Neural progenitor cell (in vitro differentiated cells): ENCODE data around the gene C19orf81. TPM values are rescaled to one million over a fixed set of nuclear protein-coding genes. Genes with fewer than 3 reads are reported as not detected.

Source experiments
- DNase-seq: peaks from one replicate; pipeline ENCODE4 v3.0.0-alpha.2; 2016; ENCODE audit warnings: low spot score
- H2AFZ ChIP-seq: fragments of 200-600 bp; sonication (generic); replicated peaks from 2 replicates; pipeline ENCODE4 v1.6.1; 2016; ENCODE audit warnings: antibody characterized with exemption
- H3F3A ChIP-seq: fragments of 200-600 bp; sonication (generic); 2 replicates; pipeline ENCODE4 v1.6.1; 2016; ENCODE audit warnings: antibody characterized with exemption, low read depth
- H3K27ac ChIP-seq: fragments of 200-600 bp; sonication (generic); 2 replicates; pipeline ENCODE4 v1.5.1; 2016; ENCODE audit warnings: mild to moderate bottlenecking
- H3K27me3 ChIP-seq: fragments of 200-600 bp; sonication (generic); 2 replicates; pipeline ENCODE4 v1.6.1; 2016; ENCODE audit warnings: mild to moderate bottlenecking, moderate library complexity
- H3K36me3 ChIP-seq: fragments of 200-600 bp; sonication (generic); 2 replicates; pipeline ENCODE4 v1.5.1; 2016
- H3K4me1 ChIP-seq: fragments of 200-600 bp; sonication (generic); 2 replicates; pipeline ENCODE4 v1.6.1; 2016; ENCODE audit warnings: mixed run types
- H3K4me2 ChIP-seq: fragments of 200-600 bp; sonication (generic); 2 replicates; pipeline ENCODE4 v1.6.1; 2016
- H3K4me3 ChIP-seq: fragments of 200-600 bp; sonication (generic); 2 replicates; pipeline ENCODE4 v1.5.1; 2016
- H3K79me2 ChIP-seq: fragments of 200-600 bp; sonication (generic); 2 replicates; pipeline ENCODE4 v1.6.1; 2016; ENCODE audit warnings: low read depth
- H3K9ac ChIP-seq: fragments of 200-600 bp; sonication (generic); 2 replicates; pipeline ENCODE4 v1.6.1; 2016
- H3K9me3 ChIP-seq: fragments of 200-600 bp; sonication (generic); 2 replicates; pipeline ENCODE4 v1.5.1; 2016; ENCODE audit warnings: low read depth
- H4K20me1 ChIP-seq: fragments of 200-600 bp; sonication (generic); 2 replicates; pipeline ENCODE4 v1.6.1; 2016; ENCODE audit warnings: low read depth
- H3K27ac Mint-ChIP-seq: 3 replicates; pipeline ENCODE4 v1.8.0; 2021; ENCODE audit warnings: mixed read lengths
- H3K27me3 Mint-ChIP-seq: 2 replicates; pipeline ENCODE4 v1.8.0; 2022; ENCODE audit warnings: low read depth, mild to moderate bottlenecking, inconsistent platforms, moderate library complexity, mixed read lengths; ENCODE audit not compliant: insufficient read depth
- H3K36me3 Mint-ChIP-seq: 3 replicates; pipeline ENCODE4 v1.8.0; 2021; ENCODE audit warnings: mixed read lengths
- H3K4me1 Mint-ChIP-seq: 3 replicates; pipeline ENCODE4 v1.8.0; 2021; ENCODE audit warnings: mixed read lengths
- H3K4me3 Mint-ChIP-seq: 3 replicates; pipeline ENCODE4 v1.8.0; 2021; ENCODE audit warnings: mild to moderate bottlenecking, moderate library complexity, mixed read lengths
- H3K9me3 Mint-ChIP-seq: 3 replicates; pipeline ENCODE4 v1.8.0; 2020; ENCODE audit warnings: mixed read lengths
- CTCF ChIP-seq: fragments of 200-600 bp; sonication (generic); IDR thresholded peaks from 2 replicates; pipeline ENCODE4 v1.5.1; 2017; ENCODE audit warnings: antibody characterized with exemption, mild to moderate bottlenecking
- EZH2 ChIP-seq: fragments of 200-600 bp; sonication (generic); IDR thresholded peaks from 2 replicates; pipeline ENCODE4 v1.6.1; 2017; ENCODE audit warnings: antibody characterized with exemption, mild to moderate bottlenecking, moderate library complexity
- EZH2phosphoT487 ChIP-seq: fragments of 200-600 bp; sonication (generic); IDR thresholded peaks from 2 replicates; pipeline ENCODE4 v1.6.1; 2017; ENCODE audit warnings: antibody characterized with exemption
- total RNA-seq: library from RNA; depleted of rRNA; stranded (reverse); fragments of >200 nt; gene quantifications from 2 replicates; pipeline ENCODE4 v1.2.3, GENCODE V29; 2015; ENCODE audit warnings: low replicate concordance

The C19orf81 gene
- total RNA-seq, 1 donor from 2014 or later: 1.3 TPM

DNA sequence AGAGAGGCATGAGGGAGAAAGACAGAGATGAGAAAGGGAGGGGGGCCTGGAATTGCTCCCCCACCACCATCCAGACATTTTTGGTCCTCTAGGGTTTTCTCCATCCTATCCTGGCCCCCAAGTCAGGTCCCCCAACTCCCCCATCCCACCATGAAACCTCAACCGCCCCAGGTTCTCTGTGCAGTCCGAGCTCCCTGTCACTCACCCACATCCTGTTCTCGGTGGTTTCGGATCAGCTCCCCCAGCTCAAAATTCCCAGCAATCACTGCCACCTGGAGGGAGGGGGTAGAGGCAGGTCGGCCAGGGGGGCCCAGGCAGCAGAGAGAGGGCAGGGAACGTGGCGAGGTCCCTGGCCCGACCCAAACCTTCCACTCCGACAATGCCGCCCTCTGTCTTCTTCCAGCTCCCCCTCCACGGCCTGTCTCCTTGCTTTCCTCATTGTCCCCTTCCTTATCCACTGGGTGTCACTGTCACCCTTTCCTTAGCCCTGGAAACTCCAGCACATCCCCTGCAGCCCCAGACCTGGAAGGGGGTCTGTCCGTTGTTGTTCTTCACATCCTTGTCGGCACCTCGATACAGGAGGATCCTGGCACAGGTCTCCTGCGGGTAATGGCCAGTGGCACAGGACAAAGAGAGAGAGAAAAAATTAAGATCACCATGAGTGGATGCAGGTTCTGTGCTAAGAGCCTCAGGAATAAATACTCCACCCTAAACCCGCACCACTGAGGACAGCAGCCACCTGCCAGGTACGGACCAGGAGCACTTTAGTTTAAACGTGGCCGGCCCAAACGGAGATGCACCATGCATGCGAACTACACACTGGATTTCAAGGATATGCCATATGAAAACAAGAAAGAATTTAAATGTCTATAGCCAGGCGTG lies 54.9 kb downstream of the C19orf81 start:
- Histone ChIP-seq H3F3A (no peaks in the 10 kb centered on the region), H3K27me3 (peaks cover 65% of the 10 kb centered on the region), H3K4me3 (no peak overlapping the region), H3K79me2 (no peaks in the 10 kb centered on the region), H3K4me2 (no peak overlapping the region), H3K9ac (no peak overlapping the region), H3K27ac (no peak overlapping the region), H3K4me1 (no peaks in the 10 kb centered on the region), H3K36me3 (no peaks in the 10 kb centered on the region), H2AFZ (no peak overlapping the region), H4K20me1 (no peaks in the 10 kb centered on the region), H3K9me3 (no peaks in the 10 kb centered on the region)
- TF ChIP-seq CTCF (peak; percentile 50), EZH2 (no peak)
- peaks cover 3% of the 10 kb centered on the region for H3K27me3 Mint-ChIP-seq
- H3K27ac Mint-ChIP-seq: no peak overlapping the region
- H3K4me1 Mint-ChIP-seq: peaks cover 7% of the 10 kb centered on the region
- no peaks in the 10 kb centered on the region for H3K9me3 Mint-ChIP-seq
- peak; percentile 58 for DNase-seq
- peaks cover 9% of the 10 kb centered on the region for H3K36me3 Mint-ChIP-seq
- H3K4me3 Mint-ChIP-seq: no peak overlapping the region

DNA sequence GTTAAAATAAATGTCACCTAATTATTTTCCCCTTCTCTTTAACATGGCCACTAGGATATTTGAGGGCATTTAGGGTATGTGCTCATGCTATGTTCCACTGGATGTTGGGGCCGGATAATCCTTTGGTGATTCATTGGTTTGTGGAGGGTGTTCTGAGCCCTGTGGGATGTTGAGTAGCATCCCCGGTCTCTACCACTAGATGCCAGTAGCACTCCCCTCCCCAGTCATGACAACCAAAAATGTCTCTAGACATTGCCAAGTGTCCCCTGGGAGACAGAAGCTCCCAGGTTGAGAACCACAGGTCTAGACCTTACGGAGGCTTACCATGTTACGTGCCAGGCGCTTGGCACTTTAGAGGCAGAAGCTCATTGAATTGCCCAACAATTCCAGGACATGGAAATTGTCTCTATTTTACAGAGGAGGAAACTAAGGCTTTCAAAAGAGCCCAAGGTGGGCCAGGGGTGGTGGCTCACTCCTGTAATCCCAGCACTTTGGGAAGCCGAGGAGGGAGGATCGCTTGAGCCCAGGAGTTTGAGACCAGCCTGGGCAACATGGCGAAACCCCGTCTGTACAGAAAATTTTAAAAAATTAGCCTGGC lies 56.3 kb downstream of the C19orf81 start:
- H3K4me1 Mint-ChIP-seq: peaks cover 7% of the 10 kb centered on the region
- peaks cover 60% of the 10 kb centered on the region for H3K27me3 ChIP-seq
- no peak overlapping the region for H2AFZ ChIP-seq
- no peaks in the 10 kb centered on the region for H3K79me2 ChIP-seq
- peak; percentile 75 for DNase-seq
- peaks cover 11% of the 10 kb centered on the region for H3K36me3 Mint-ChIP-seq
- H3K4me3 Mint-ChIP-seq: no peak overlapping the region
- H3K4me2 ChIP-seq: no peak overlapping the region
- TF ChIP-seq EZH2phosphoT487 (no peak), CTCF (peak; percentile 68)
- no peak overlapping the region for H3K27ac Mint-ChIP-seq
- peaks cover 3% of the 10 kb centered on the region for H3K27me3 Mint-ChIP-seq
- H3K36me3 ChIP-seq: no peaks in the 10 kb centered on the region
- no peak overlapping the region for H3K27ac ChIP-seq
- H3K9me3 ChIP-seq: no peaks in the 10 kb centered on the region
- H3K9me3 Mint-ChIP-seq: no peaks in the 10 kb centered on the region
- H3K4me1 ChIP-seq: no peaks in the 10 kb centered on the region
- H3K9ac ChIP-seq: no peak overlapping the region
- no peaks in the 10 kb centered on the region for H3F3A ChIP-seq
- no peak overlapping the region for H3K4me3 ChIP-seq
- H4K20me1 ChIP-seq: no peaks in the 10 kb centered on the region

DNA sequence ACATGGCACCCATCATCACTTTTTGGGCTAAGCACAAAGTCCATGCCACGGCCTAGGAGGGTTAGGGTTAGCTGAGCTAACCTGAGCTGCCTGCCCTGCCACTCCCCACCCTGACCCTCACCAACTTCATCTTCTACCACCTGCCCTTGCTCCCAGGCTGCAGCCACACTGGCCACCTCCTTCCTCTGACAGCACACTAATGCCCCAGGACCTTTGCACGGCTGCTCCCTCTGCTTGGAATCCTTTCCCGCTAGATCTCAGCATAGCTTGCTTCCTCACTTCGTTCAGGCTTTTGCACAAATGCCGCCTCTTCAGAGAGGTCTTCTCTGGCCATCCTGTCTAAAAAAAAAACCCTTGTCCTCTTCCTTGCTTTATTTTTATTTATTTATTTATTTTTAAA lies 57.1 kb downstream of the C19orf81 start:
- no peak for TF ChIP-seq EZH2phosphoT487
- TF ChIP-seq CTCF: no peak
- TF ChIP-seq EZH2: no peak
- H3K36me3 ChIP-seq: no peaks in the 10 kb centered on the region

More for the DNA sequence above, 57.1 kb downstream of the C19orf81 start:
- Mint-ChIP-seq H3K27ac (no peak overlapping the region), H3K36me3 (peaks cover 14% of the 10 kb centered on the region), H3K4me3 (no peak overlapping the region), H3K27me3 (peaks cover 3% of the 10 kb centered on the region), H3K4me1 (peaks cover 7% of the 10 kb centered on the region), H3K9me3 (no peaks in the 10 kb centered on the region)
- Histone ChIP-seq H3K27me3 (peaks cover 53% of the 10 kb centered on the region), H4K20me1 (no peaks in the 10 kb centered on the region), H3F3A (no peaks in the 10 kb centered on the region), H3K4me2 (no peak overlapping the region), H3K4me3 (no peak overlapping the region), H3K79me2 (no peaks in the 10 kb centered on the region), H3K4me1 (no peaks in the 10 kb centered on the region), H3K27ac (no peak overlapping the region), H2AFZ (no peak overlapping the region), H3K9ac (no peak overlapping the region), H3K9me3 (no peaks in the 10 kb centered on the region)
- no peak for DNase-seq
